DMS53 treated with DMSO at 0.1 percent for 48 hours (cell line): ENCODE results near the gene LYPD4.
A peak's percentile ranks its signal among the peaks of the same experiment; 100 is the strongest.

Experiments
- DNase-seq: peaks from one replicate; lab custom pipeline; 2025; ENCODE audit not compliant: unreplicated experiment; lab: John Stamatoyannopoulos, UW

Gene LYPD4

GRCh38 chr19:41853344-41853743 lies 8.9 kb upstream of the LYPD4 start:
- no peak for DNase-seq

GRCh38 chr19:41851456-41851855 lies 7.0 kb upstream of the LYPD4 start:
- DNase-seq = no peak

GRCh38 chr19:41850381-41850780 lies 5.9 kb upstream of the LYPD4 start:
- DNase-seq = no peak

- no peak for DNase-seq
Measured at GRCh38 chr19:41849067-41849466, 4.6 kb upstream of the LYPD4 start.

- no peak for DNase-seq
Measured at GRCh38 chr19:41848666-41849065, 4.2 kb upstream of the LYPD4 start.

GRCh38 chr19:41847351-41848105 lies 3.0 kb upstream of the LYPD4 start:
- no peak for DNase-seq

GRCh38 chr19:41845051-41845590 lies 638 bp upstream of the LYPD4 start:
- no peak for DNase-seq

- DNase-seq = no peak
Measured at GRCh38 chr19:41845001-41845050, 343 bp upstream of the LYPD4 start, which contains the start of gene DMRTC2. DMRTC2 (plus strand) TSS chr19:41845042; CDS start chr19:41847429, 2,387 bp downstream.

GRCh38 chr19:41843371-41843770 lies 1.1 kb downstream of the LYPD4 start:
- no peak for DNase-seq

- no peak for DNase-seq
Measured at GRCh38 chr19:41839211-41839610, 5.3 kb downstream of the LYPD4 start.

GRCh38 chr19:41837981-41838708 lies 6.3 kb downstream of the LYPD4 start:
- DNase-seq = no peak

GRCh38 chr19:41821003-41821735 lies 23.3 kb downstream of the LYPD4 start:
- DNase-seq = peak; percentile 87

- no peak for DNase-seq
Measured at GRCh38 chr19:41816761-41817160, 27.7 kb downstream of the LYPD4 start.

GRCh38 chr19:41815301-41815700 lies 29.2 kb downstream of the LYPD4 start:
- DNase-seq = no peak

- no peak for DNase-seq
Measured at GRCh38 chr19:41813911-41814310, 30.6 kb downstream of the LYPD4 start.

- no peak for DNase-seq
Measured at GRCh38 chr19:41811981-41812380, 32.5 kb downstream of the LYPD4 start.

GRCh38 chr19:41811036-41811435 lies 33.4 kb downstream of the LYPD4 start:
- DNase-seq = no peak

- DNase-seq = no peak
Measured at GRCh38 chr19:41810301-41810700, 34.2 kb downstream of the LYPD4 start.

- DNase-seq = no peak
Measured at GRCh38 chr19:41808663-41809566, 35.6 kb downstream of the LYPD4 start.

- no peak for DNase-seq
Measured at GRCh38 chr19:41807176-41807575, 37.3 kb downstream of the LYPD4 start.

- no peak for DNase-seq
Measured at GRCh38 chr19:41804336-41804735, 40.1 kb downstream of the LYPD4 start.
